ENCODE data around the gene FAM171A2. TPM values are rescaled to one million over a fixed set of nuclear protein-coding genes. Genes with fewer than 3 reads are reported as not detected.
"Not testable (repeated sequence)": the region's sequence is repeated elsewhere in the genome, so short reads cannot be mapped to it uniquely, and the experiment has no call there.

The FAM171A2 gene
- total RNA-seq, 1 donor from 2014 or later, result 1.1 TPM

DNA sequence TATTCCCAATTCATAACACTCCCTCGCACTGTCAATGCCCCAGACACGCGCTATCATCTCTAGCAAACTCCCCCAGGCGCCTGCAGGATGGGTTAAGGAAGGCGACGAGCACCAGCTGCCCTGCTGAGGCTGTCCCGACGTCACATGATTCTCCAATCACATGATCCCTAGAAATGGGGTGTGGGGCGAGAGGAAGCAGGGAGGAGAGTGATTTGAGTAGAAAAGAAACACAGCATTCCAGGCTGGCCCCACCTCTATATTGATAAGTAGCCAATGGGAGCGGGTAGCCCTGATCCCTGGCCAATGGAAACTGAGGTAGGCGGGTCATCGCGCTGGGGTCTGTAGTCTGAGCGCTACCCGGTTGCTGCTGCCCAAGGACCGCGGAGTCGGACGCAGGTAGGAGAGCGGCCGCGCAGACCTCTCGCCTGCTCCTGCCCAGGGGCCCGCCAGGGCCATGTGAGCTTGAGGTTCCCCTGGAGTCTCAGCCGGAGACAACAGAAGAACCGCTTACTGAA, 18.7 kb downstream of the FAM171A2 start, which contains the start of gene GRN:
GRN (plus strand) TSS at position 364 of the 515 bp plus-strand sequence. CDS start 3,863 bp downstream, outside the sequence.
- ATAC-seq, result peak; percentile 86

DNA sequence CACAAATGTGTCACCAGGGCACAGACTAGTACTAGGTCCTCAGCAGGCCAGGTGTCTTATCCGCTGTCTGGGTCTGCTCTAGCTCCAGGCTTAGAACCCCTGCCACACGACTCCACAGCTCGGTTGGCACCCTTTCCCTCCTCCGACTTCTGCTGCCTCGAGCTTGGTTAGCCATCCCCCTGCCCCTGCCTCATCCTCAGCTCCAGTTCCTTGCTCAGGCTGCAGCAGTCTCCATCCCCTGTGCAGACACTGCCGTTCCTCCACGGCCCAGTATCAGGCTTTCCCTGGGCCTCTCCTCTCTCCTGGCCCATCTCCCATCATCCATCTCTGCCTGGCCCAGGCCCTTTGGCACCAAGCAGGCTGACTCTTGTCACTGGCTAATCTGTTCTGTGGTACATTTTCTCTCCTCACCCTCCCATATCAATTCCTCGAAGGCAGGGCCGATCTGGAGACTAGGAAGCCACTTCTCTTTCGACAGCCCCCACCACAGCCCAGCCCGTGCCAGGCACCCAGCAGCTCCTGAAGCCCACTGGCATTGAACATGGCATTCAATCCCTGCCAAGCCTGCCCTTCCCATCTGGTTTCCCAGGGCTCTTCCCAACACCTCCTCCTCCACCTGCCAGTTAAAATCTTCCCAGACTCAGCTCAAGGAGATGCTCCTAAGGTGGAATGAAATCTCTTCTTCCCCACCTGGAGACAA, 20.0 kb downstream of the FAM171A2 start:
- ATAC-seq, result no peak

GRCh38 chr17:44340553-44340952, 23.1 kb downstream of the FAM171A2 start:
- not testable (repeated sequence) for ATAC-seq

DNA sequence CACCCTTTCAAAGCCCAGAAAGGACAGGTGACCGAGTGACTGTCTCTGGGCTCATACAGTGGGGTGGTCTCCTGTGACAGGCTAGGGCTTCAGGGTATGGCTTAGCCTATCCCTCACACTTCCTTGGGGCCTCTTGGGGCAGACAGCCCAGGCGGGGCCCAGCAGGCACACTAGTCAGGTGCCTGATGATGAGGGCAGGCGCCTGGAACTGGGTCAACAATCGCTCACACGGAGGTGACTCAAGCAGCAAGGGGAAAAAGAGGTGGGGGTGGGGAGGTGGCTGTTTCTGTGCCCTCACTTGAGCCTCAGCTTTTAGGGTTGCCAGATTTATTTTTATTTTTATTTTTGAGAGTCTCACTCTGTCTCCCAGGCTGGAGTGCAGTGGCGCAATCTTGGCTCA, 25.0 kb downstream of the FAM171A2 start:
- peak; percentile 85 for ATAC-seq

GRCh38 chr17:44335968-44336367, 27.7 kb downstream of the FAM171A2 start:
- no peak for ATAC-seq

DNA sequence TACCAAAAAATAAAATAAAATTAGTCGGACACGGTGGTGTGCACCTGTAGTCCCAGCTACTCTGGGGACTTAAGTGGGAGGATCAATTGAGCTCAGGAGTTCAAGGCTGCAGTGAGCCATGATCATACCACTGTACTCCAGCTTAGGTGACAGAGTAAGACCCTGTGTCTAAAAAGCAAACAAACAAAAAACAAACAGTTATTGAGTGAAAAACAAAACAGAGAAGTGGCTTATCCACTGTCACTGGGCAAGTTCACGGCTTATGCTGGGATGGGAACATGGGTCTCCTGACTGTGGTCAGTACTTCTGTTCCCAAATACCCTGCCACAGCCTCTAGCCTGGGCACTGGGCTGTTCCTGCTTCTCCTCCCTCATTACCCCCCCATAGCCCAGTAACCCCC, 28.1 kb downstream of the FAM171A2 start:
- no peak for ATAC-seq

DNA sequence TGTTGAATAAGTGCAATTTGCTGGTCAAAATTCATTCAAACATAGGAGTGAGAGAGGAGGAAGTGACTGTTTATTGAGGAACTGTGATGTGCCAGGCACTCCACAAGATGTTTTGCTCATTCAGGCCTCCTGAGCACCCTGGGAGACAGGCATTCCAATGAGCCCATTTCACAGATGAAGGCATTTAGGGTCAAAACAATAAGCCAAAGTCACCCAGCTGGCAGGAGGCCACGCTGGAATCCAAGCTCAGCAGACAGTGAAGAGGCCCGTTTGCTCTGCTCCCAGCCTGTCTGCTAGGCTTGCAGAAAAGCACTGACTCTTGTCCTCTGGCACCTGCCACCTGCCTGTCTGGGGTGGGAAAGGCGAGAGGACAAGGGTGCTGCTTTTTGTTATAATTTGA, 28.9 kb downstream of the FAM171A2 start:
- no peak for ATAC-seq

- ATAC-seq, result no peak
Measured at GRCh38 chr17:44334315-44334714, 29.3 kb downstream of the FAM171A2 start.

GRCh38 chr17:44333371-44333770, 30.3 kb downstream of the FAM171A2 start:
- ATAC-seq, result peak; percentile 83

- peak; percentile 6 for ATAC-seq
Measured at GRCh38 chr17:44331249-44331760, 32.3 kb downstream of the FAM171A2 start.

DNA sequence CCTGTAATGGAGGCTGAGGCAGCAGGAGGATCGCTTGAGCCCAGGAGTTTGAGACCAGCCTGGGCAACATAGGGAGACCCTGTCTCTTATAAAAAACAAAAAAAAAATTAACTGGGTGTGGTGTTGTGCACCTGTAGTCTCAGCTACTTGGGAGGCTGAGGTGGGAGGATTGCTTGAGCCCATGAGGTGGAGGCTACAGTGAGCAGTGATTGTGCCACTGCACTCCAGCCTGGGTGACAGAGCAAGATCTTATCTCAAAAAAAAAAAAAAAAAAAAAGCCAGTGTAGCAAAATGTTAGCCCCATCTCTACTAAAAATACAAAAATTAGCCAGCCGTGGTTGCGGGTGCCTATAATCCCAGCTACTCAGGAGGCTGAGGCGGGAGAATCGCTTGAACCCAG, 33.4 kb downstream of the FAM171A2 start:
- not testable (repeated sequence) for ATAC-seq

GRCh38 chr17:44329516-44329915, 34.1 kb downstream of the FAM171A2 start:
- ATAC-seq, result not testable (repeated sequence)

DNA sequence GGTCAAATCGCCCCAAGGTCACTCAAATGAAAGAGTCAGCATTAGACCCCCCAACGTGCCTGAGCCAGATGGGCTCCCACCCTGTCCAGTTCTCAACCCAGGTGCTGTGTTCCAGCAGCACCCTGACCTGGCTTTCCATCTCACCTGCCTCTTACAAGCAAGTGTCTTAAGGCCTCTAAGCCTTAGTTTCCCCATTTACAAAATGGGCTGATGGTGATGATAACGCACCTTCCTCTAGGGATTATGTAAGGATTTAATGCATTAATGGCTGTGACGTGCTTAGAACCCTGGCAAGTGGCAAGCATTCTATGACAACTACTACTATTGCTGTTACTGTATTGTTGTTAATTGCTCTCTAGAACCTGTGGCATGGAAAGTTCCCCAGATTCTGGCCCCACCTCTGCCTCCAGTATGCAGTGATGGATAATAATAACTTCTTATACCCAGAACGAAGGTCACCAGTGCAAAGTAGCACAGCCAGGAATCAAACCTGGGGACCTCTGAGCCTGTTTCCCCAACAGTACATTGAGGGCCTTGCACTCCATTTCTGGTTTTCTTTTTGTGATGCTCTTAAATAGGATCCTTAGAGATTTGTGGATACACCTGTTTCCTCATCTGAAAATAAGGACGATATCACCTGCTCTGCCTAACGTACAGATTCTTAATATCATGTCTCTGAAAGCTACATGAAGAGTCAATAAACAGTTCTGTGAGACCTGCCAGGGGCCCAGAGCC, 35.8 kb downstream of the FAM171A2 start:
- ATAC-seq, result no peak

DNA sequence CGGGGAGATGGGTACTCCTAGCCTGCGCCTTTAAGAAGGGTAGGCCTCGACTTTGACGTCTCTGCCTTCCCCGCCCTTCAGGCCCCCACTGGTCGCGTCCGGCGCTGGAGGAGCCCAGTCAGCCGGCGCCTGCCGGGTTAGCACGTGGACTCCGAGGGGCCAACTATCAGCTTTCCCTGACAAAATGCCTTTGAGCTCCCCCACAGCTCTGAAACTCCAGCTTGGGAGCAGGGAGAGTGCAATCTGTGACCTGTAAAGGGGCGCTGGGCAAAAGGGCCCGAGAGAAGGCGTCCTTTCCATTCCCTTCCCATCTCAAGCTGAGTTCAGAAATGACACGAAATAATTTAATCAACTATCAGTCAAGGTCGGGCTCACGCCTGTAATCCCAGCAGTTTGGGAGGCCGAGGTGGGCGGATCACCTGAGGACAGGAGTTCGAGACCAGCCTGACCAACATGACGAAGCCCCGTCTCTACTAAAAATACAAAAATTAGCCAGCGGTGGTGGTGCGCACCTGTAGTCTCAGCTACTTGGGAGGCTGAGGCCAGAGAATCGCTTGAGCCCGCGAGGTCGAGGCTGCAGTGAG, 36.7 kb downstream of the FAM171A2 start:
- peak; percentile 76 for ATAC-seq

- peak; percentile 89 for ATAC-seq
Measured at GRCh38 chr17:44324571-44325275, 38.9 kb downstream of the FAM171A2 start, which contains the start of gene SLC25A39. SLC25A39 (minus strand) TSS chr17:44324823; CDS start chr17:44323562, 1,261 bp downstream.

GRCh38 chr17:44324092-44324570, 39.5 kb downstream of the FAM171A2 start:
- ATAC-seq, result peak; percentile 20

DNA sequence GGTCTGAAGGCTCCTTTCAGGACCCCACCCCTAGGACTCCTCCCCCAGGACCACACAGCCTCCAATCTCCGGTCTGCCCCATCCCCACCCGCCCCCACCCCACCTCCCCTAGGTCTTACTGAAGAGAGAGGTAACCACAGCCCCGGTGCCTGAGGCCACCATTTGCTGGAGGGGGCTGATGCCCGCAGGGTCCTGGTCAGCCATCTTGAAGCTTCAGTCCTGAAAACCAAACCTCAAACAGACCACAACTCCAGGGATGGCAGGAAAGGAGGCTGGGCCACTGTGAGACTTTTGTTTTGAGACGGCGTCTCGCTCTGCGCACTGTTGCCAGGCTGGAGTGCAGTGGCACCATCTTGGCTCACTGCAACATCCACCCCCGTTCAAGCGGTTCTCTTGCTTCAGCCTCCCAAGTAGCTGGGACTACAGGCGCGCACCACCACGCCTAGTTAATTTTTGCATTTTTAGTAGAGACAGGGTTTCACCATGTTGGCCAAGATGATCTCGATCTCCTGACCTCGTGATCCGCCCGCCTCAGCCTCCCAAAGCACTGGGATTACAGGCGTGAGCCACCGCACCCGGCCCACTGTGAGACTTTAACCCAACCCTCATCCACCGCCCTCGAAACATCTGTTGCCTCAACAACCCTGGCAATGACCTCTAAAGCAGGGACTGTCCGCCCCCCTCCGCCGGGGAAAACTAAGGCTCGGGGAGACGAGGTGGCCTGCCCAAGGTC, 40.1 kb downstream of the FAM171A2 start:
- ATAC-seq, result no peak

DNA sequence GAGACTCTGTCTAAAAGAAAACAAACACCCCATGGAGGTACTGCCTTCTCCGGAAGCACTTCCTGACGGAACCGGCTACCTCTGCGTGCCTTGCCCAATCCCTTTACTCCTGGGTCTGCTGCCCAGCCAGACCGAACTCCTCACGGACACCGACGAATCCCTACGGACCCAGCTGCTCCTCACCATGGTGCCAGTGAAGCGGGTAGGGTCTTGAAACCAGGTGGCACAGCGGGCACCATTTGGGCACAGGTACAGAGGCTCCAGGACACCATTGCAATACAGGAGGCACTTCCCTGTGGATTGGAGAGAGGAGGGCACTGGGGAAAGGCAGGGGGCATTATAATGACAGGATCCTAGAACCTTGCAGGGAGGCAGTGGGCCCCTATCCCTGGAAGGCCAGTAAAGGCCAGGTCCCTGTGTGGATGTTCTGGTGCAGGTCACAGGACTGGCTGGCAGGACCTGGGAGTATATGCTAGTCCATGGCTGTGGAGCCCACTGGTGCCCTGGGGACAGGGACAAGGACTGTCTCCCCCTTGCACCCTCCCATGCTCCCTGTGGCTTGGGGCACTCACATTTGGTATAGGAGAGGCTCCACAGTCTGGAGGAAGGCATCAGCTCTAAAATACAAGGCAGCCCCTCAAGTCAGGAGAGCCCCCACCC, 41.3 kb downstream of the FAM171A2 start:
- ATAC-seq, result no peak

- ATAC-seq, result no peak
Measured at GRCh38 chr17:44321246-44322120, 42.2 kb downstream of the FAM171A2 start.

DNA sequence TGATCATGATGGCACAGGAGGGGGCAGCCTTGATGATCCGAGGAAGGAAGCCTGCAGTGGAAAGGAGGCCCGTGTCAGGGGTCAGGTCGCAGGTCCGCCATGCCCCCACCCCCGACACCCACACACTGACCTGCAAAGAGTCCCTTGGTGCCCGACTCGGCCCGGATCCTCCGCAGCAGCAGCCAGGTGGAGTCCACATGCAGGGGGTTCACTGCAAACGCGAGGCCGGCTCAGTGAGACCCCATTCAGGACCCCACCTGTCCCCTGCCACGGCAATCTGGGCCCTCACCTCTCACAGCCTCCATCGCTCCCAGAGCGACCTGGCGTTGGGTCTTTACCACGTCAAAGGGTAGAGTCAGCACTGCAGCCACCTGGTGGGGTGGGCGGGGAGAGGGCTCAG, 43.6 kb downstream of the FAM171A2 start:
- ATAC-seq, result no peak
